Measurements from ENCODE around the gene SYT13.

Gene SYT13

GRCh38 chr11:45224766-45225165 lies 61.4 kb downstream of the SYT13 start:
- in situ Hi-C loops (cut with MboI; ENCODE audit: low sequenced_read_pairs): no loop called here

- in situ Hi-C loops (cut with MboI; ENCODE audit: low sequenced_read_pairs): no loop called here
Observed at GRCh38 chr11:45223496-45223895, 62.6 kb downstream of the SYT13 start.

- in situ Hi-C loops (cut with MboI; ENCODE audit: low sequenced_read_pairs): no loop called here
Observed at GRCh38 chr11:45219411-45219810, 66.7 kb downstream of the SYT13 start.

- in situ Hi-C loops (cut with MboI; ENCODE audit: low sequenced_read_pairs): no loop called here
Observed at GRCh38 chr11:45218705-45219104, 67.4 kb downstream of the SYT13 start.

GRCh38 chr11:45217991-45218390 lies 68.2 kb downstream of the SYT13 start:
- in situ Hi-C loops (cut with MboI; ENCODE audit: low sequenced_read_pairs): no loop called here

- in situ Hi-C loops (cut with MboI; ENCODE audit: low sequenced_read_pairs): no loop called here
Observed at GRCh38 chr11:45216901-45217300, 69.2 kb downstream of the SYT13 start.

GRCh38 chr11:45216031-45216430 lies 70.1 kb downstream of the SYT13 start:
- in situ Hi-C loops (cut with MboI; ENCODE audit: low sequenced_read_pairs): no loop called here

- in situ Hi-C loops (cut with MboI; ENCODE audit: low sequenced_read_pairs): no loop called here
Observed at GRCh38 chr11:45215098-45215865, 70.9 kb downstream of the SYT13 start.

- in situ Hi-C loops (cut with MboI; ENCODE audit: low sequenced_read_pairs): no loop called here
Observed at GRCh38 chr11:45213717-45214116, 72.4 kb downstream of the SYT13 start.

GRCh38 chr11:45213316-45213665 lies 72.8 kb downstream of the SYT13 start:
- in situ Hi-C loops (cut with MboI; ENCODE audit: low sequenced_read_pairs): no loop called here

GRCh38 chr11:45212566-45213315 lies 73.4 kb downstream of the SYT13 start:
- in situ Hi-C loops (cut with MboI; ENCODE audit: low sequenced_read_pairs): no loop called here

- in situ Hi-C loops (cut with MboI; ENCODE audit: low sequenced_read_pairs): no loop called here
Observed at GRCh38 chr11:45211732-45212131, 74.4 kb downstream of the SYT13 start.

GRCh38 chr11:45210846-45211245 lies 75.3 kb downstream of the SYT13 start:
- in situ Hi-C loops (cut with MboI; ENCODE audit: low sequenced_read_pairs): no loop called here

- in situ Hi-C loops (cut with MboI; ENCODE audit: low sequenced_read_pairs): no loop called here
Observed at GRCh38 chr11:45209891-45210699, 76.0 kb downstream of the SYT13 start.

GRCh38 chr11:45209000-45209879 lies 76.9 kb downstream of the SYT13 start:
- in situ Hi-C loops (cut with MboI; ENCODE audit: low sequenced_read_pairs): no loop called here

- in situ Hi-C loops (cut with MboI; ENCODE audit: low sequenced_read_pairs): no loop called here
Observed at GRCh38 chr11:45208135-45208534, 78.0 kb downstream of the SYT13 start.

GRCh38 chr11:45205978-45206377 lies 80.2 kb downstream of the SYT13 start:
- in situ Hi-C loops (cut with MboI; ENCODE audit: low sequenced_read_pairs): no loop called here

GRCh38 chr11:45204761-45205160 lies 81.4 kb downstream of the SYT13 start:
- in situ Hi-C loops (cut with MboI; ENCODE audit: low sequenced_read_pairs): no loop called here

GRCh38 chr11:45193695-45194094 lies 92.4 kb downstream of the SYT13 start:
- in situ Hi-C loops (cut with MboI; ENCODE audit: low sequenced_read_pairs): no loop called here
